OCI-LY3 (cell line): ENCODE data around the gene SFSWAP.
"Not testable (repeated sequence)": the region's sequence is repeated elsewhere in the genome, so short reads cannot be mapped to it uniquely, and the experiment has no call there.

Source experiments
- EZH2phosphoT487 ChIP-seq: fragments of 200-600 bp; shearing (Covaris generic); IDR thresholded peaks from 2 replicates; pipeline ENCODE4 v1.6.1; 2018; ENCODE audit warnings: antibody characterized with exemption, mixed run types, low read depth
- TF ChIP-seq, protein P1 (sequence below): fragments of 200-600, 300-600 bp; sonication (generic); IDR thresholded peaks from 2 replicates; pipeline ENCODE4 v1.5.1; 2014; ENCODE audit warnings: antibody characterized with exemption, low read length, low read depth

DNA sequence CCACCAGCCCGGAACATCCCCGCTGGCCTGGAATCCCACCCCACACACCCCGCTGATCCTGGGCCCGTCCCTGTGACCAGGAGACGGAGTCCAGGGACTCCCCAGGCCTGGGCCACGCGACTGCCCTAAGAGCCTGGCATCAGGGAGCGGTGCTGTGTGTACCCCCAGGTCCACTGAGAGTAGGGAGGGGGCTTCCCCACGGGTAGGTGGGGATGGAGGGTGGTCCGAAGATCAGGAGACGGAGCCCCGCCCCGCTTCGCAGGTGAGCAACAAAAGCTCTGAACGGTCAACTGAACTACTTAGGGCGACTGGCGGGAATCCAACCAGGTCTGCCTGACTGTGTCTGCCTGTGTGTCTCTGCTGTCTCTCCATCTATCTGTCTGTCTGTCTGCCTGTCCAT is 45.2 kb upstream of the SFSWAP start:
- TF ChIP-seq, protein P1, sequence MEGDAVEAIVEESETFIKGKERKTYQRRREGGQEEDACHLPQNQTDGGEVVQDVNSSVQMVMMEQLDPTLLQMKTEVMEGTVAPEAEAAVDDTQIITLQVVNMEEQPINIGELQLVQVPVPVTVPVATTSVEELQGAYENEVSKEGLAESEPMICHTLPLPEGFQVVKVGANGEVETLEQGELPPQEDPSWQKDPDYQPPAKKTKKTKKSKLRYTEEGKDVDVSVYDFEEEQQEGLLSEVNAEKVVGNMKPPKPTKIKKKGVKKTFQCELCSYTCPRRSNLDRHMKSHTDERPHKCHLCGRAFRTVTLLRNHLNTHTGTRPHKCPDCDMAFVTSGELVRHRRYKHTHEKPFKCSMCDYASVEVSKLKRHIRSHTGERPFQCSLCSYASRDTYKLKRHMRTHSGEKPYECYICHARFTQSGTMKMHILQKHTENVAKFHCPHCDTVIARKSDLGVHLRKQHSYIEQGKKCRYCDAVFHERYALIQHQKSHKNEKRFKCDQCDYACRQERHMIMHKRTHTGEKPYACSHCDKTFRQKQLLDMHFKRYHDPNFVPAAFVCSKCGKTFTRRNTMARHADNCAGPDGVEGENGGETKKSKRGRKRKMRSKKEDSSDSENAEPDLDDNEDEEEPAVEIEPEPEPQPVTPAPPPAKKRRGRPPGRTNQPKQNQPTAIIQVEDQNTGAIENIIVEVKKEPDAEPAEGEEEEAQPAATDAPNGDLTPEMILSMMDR = not testable (repeated sequence)
- not testable (repeated sequence) for TF ChIP-seq EZH2phosphoT487
